Measurements from ENCODE around the gene ZNF423. TPM values are rescaled to one million over a fixed set of nuclear protein-coding genes. Genes with fewer than 3 reads are reported as not detected.

ZNF423 gene
- total and polyA plus RNA-seq, 9 of the 15 experiments (the other 6 are each of a cell fraction or from before 2014, with no cell fraction given), result not detected

- Histone ChIP-seq H3K4me3 (no peak overlapping the region), H3K36me3 (ENCODE audit: control insufficient read depth, insufficient read depth, low read length) (no peaks in the 10 kb centered on the region), H4K20me1 (replicated peaks; ENCODE audit: control insufficient read depth, insufficient read depth, low read length) (peaks cover 2% of the 10 kb centered on the region; the same call in 1 of the 2 replicates), H3K9me1 (ENCODE audit: control insufficient read depth, insufficient read depth, low read length) (no peaks in the 10 kb centered on the region), H3K79me2 (ENCODE audit: control insufficient read depth, insufficient read depth, low read length) (no peaks in the 10 kb centered on the region), H2AFZ (ENCODE audit: low read depth, low read length) (no peak overlapping the region), H3K27ac (ENCODE audit: extremely low read depth, low read depth, low read length) (no peak overlapping the region), H3K27me3 (ENCODE audit: control insufficient read depth in 2 of 2, insufficient read depth in 2 of 2, low read length in 2 of 2) (peaks cover 6 to 30% of the 10 kb centered on the region in 2 experiments; a peak in 4 of 5 replicates), H3K4me2 (ENCODE audit: insufficient read depth, low read length) (no peak overlapping the region), H3K9me3 (replicated peaks; ENCODE audit: control insufficient read depth, insufficient read depth, low read depth, low read length) (no peaks in the 10 kb centered on the region), H3K4me1 (replicated peaks in 1 of 2; ENCODE audit: control insufficient read depth in 2 of 2, insufficient read depth in 2 of 2, low read length in 2 of 2) (peaks cover 0 to 6% of the 10 kb centered on the region in 2 experiments; a peak in 1 of 5 replicates), H3K9ac (ENCODE audit: insufficient read depth in 1 of 2, low read depth in 2 of 2, low read length in 2 of 2) (no peak overlapping the region)
- DNase-seq (ENCODE audit: extremely low read depth in 1 of 4, low spot score in 3 of 4), result no peak
- 3% methylated on average over 4 of the region's 4 CpGs for WGBS (ENCODE audit: insufficient coverage, low coverage, missing lambda C conversion rate)
- in situ Hi-C loops (cut with MboI) (no loop called here), intact Hi-C loops (cut with micrococcal nuclease) (no loop called here)
- ChIA-PET POLR2A (interaction anchor here (0.7 kb wide), 1 partner anchor 962 kb away, joined by 3 read pairs; no protein-coding TSS in a partner anchor), CTCF (ENCODE audit: low intra/inter-chr PET ratio) (no interaction called here)
- BruUV-seq (replicated peaks), result no TSS peak
- no peak for FAIRE-seq
- ATAC-seq, result no peak
- TF ChIP-seq, protein P1, sequence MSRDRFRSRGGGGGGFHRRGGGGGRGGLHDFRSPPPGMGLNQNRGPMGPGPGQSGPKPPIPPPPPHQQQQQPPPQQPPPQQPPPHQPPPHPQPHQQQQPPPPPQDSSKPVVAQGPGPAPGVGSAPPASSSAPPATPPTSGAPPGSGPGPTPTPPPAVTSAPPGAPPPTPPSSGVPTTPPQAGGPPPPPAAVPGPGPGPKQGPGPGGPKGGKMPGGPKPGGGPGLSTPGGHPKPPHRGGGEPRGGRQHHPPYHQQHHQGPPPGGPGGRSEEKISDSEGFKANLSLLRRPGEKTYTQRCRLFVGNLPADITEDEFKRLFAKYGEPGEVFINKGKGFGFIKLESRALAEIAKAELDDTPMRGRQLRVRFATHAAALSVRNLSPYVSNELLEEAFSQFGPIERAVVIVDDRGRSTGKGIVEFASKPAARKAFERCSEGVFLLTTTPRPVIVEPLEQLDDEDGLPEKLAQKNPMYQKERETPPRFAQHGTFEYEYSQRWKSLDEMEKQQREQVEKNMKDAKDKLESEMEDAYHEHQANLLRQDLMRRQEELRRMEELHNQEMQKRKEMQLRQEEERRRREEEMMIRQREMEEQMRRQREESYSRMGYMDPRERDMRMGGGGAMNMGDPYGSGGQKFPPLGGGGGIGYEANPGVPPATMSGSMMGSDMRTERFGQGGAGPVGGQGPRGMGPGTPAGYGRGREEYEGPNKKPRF (IDR thresholded peaks at IDR 0.05; ENCODE audit: low read depth, low read length), result no peak
- TF ChIP-seq NR2C1 (IDR thresholded peaks at IDR 0.05) (no peak), NR2C1 (tag; IDR thresholded peaks at IDR 0.05) (no peak), TEAD2 (tag; IDR thresholded peaks at IDR 0.05) (no peak), ZNF12 (CRISPR knock-in tag; IDR thresholded peaks at IDR 0.05) (no peak), HES1 (IDR thresholded peaks at IDR 0.05; ENCODE audit: low read depth) (no peak), HCFC1 (IDR thresholded peaks at IDR 0.05; ENCODE audit: low read depth, low read length) (no peak), ATF7 (IDR thresholded peaks at IDR 0.05) (no peak), MEF2D (tag; conservative IDR thresholded peaks at IDR 0.05; ENCODE audit: low read depth) (no peak), LCOR (CRISPR knock-in tag; IDR thresholded peaks at IDR 0.05) (no peak), TRIM28 (IDR thresholded peaks at IDR 0.05) (no peak), MITF (IDR thresholded peaks at IDR 0.05) (no peak), ZNF699 (CRISPR knock-in tag; IDR thresholded peaks at IDR 0.05; ENCODE audit: insufficient replicate concordance) (no peak), CLOCK (CRISPR knock-in tag; IDR thresholded peaks at IDR 0.05; ENCODE audit: borderline replicate concordance) (no peak), EHMT2 (IDR thresholded peaks at IDR 0.05) (no peak), ZNF695 (CRISPR knock-in tag; IDR thresholded peaks at IDR 0.05) (no peak)
- TF ChIP-seq, protein P2, sequence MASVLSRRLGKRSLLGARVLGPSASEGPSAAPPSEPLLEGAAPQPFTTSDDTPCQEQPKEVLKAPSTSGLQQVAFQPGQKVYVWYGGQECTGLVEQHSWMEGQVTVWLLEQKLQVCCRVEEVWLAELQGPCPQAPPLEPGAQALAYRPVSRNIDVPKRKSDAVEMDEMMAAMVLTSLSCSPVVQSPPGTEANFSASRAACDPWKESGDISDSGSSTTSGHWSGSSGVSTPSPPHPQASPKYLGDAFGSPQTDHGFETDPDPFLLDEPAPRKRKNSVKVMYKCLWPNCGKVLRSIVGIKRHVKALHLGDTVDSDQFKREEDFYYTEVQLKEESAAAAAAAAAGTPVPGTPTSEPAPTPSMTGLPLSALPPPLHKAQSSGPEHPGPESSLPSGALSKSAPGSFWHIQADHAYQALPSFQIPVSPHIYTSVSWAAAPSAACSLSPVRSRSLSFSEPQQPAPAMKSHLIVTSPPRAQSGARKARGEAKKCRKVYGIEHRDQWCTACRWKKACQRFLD (CRISPR knock-in tag; IDR thresholded peaks at IDR 0.05), result no peak
Measured at GRCh38 chr16:49466529-49466831, 389.4 kb downstream of the ZNF423 start.
